IMR-90 (cell line): ENCODE data around the gene ACSM4. TPM values are rescaled to one million over a fixed set of nuclear protein-coding genes. Genes with fewer than 3 reads are reported as not detected.
"Not testable (repeated sequence)": the region's sequence is repeated elsewhere in the genome, so short reads cannot be mapped to it uniquely, and the experiment has no call there.

Experiments
- ATAC-seq: fragments of 200-7000 bp; cut with Tn5 transposase; 2 replicates; pipeline ENCODE4 v1.9.1; 2020; ENCODE audit warnings: low read depth, mild to moderate bottlenecking, moderate library complexity
- BruUV-seq: library from RNA; stranded (reverse); fragments of 400-500 nt; replicated peaks from 2 replicates; lab custom pipeline; 2021; lab: Mats Ljungman, UMichigan
- CTCF ChIA-PET: fragments of 300-600 bp; formaldehyde crosslinking; extraction: SDS; loops from one replicate; lab custom pipeline; 2021; ENCODE audit warnings: antibody characterized with exemption; lab: Yijun Ruan, JAX
- POLR2A ChIA-PET: fragments of 300-600 bp; sonication (Branson Sonifier 250); formaldehyde crosslinking; loops from one replicate; lab custom pipeline; 2022; ENCODE audit warnings: antibody characterized with exemption; ENCODE audit not compliant: unreplicated experiment; lab: Charles Lee
- DNase-seq: peaks from one replicate; pipeline ENCODE4 v3.0.0; 2013
- H2AFZ ChIP-seq: replicated peaks from 2 replicates; pipeline ENCODE3; 2013; ENCODE audit warnings: low read length, mild to moderate bottlenecking; ENCODE audit not compliant: poor library complexity
- H2AK5ac ChIP-seq: 2 replicates; pipeline ENCODE4 v1.6.1; 2013; ENCODE audit warnings: low read depth, low read length, inconsistent platforms
- H2AK9ac ChIP-seq: replicated peaks from 2 replicates; pipeline ENCODE3; 2013; ENCODE audit warnings: mild to moderate bottlenecking, low read depth, low read length, moderate library complexity; ENCODE audit not compliant: poor library complexity
- H2BK120ac ChIP-seq: 2 replicates; pipeline ENCODE4 v1.6.1; 2013; ENCODE audit warnings: low read depth, low read length, inconsistent platforms
- H2BK15ac ChIP-seq: 3 replicates; pipeline ENCODE4 v1.6.1; 2013; ENCODE audit warnings: low read depth, low read length, inconsistent platforms
- H2BK20ac ChIP-seq: 2 replicates; pipeline ENCODE4 v1.6.1; 2013; ENCODE audit warnings: low read depth, mild to moderate bottlenecking, inconsistent platforms, low read length, moderate library complexity
- H2BK5ac ChIP-seq: 2 replicates; pipeline ENCODE4 v1.6.1; 2013; ENCODE audit warnings: mild to moderate bottlenecking, low read depth, low read length, inconsistent platforms; ENCODE audit not compliant: poor library complexity, severe bottlenecking
- H3K14ac ChIP-seq: replicated peaks from 2 replicates; pipeline ENCODE4 v1.6.1; 2013; ENCODE audit warnings: low read depth, low read length, inconsistent platforms
- H3K18ac ChIP-seq: 2 replicates; pipeline ENCODE4 v1.6.1; 2013; ENCODE audit warnings: low read depth, low read length, control low read depth
- H3K23ac ChIP-seq: 2 replicates; pipeline ENCODE4 v1.6.1; 2013; ENCODE audit warnings: low read depth, low read length, inconsistent platforms
- H3K27ac ChIP-seq: 2 replicates; pipeline ENCODE4 v1.5.1; 2013; ENCODE audit warnings: mild to moderate bottlenecking, control low read depth, low read length; ENCODE audit not compliant: insufficient read depth
- H3K27me3 ChIP-seq: 2 replicates; pipeline ENCODE4 v1.6.1; 2013; ENCODE audit warnings: low read length; ENCODE audit not compliant: control insufficient read depth, insufficient read depth
- H3K36me3 ChIP-seq: 2 replicates; pipeline ENCODE4 v1.6.1; 2013; ENCODE audit warnings: low read length, mixed read lengths; ENCODE audit not compliant: control insufficient read depth, insufficient read depth
- H3K4ac ChIP-seq: 2 replicates; pipeline ENCODE4 v1.6.1; 2013; ENCODE audit warnings: low read depth, low read length, inconsistent platforms
- H3K4me1 ChIP-seq: 2 replicates; pipeline ENCODE4 v1.6.1; 2013; ENCODE audit warnings: low read length, mixed read lengths; ENCODE audit not compliant: control insufficient read depth, insufficient read depth
- H3K4me2 ChIP-seq: 2 replicates; pipeline ENCODE4 v1.6.1; 2013; ENCODE audit warnings: low read depth, mild to moderate bottlenecking, control low read depth, low read length, moderate library complexity
- H3K4me3 ChIP-seq: 2 replicates; pipeline ENCODE4 v1.5.1; 2013; ENCODE audit warnings: low read depth, mild to moderate bottlenecking, control low read depth, low read length, moderate library complexity; ENCODE audit not compliant: insufficient read depth
- H3K56ac ChIP-seq: 2 replicates; pipeline ENCODE4 v1.6.1; 2013; ENCODE audit warnings: low read length, inconsistent platforms; ENCODE audit not compliant: insufficient read depth; ENCODE audit errors: extremely low read depth
- H3K79me1 ChIP-seq, 2 experiments: 2 replicates each; pipeline ENCODE4 v1.6.1; 2013; ENCODE audit warnings: low read length in 2 of 2, inconsistent platforms in 1 of 2, low read depth in 1 of 2
- H3K9ac ChIP-seq: 2 replicates; pipeline ENCODE4 v1.6.1; 2013; ENCODE audit warnings: low read depth, low read length, control low read depth
- H3K9me1 ChIP-seq: 2 replicates; pipeline ENCODE4 v1.6.1; 2013; ENCODE audit warnings: low read length, inconsistent platforms; ENCODE audit not compliant: insufficient read depth
- H3K9me3 ChIP-seq: 2 replicates; pipeline ENCODE4 v1.6.1; 2013; ENCODE audit warnings: low read length; ENCODE audit not compliant: control insufficient read depth, insufficient read depth
- H4K20me1 ChIP-seq: 2 replicates; pipeline ENCODE4 v1.6.1; 2013; ENCODE audit warnings: low read length, inconsistent platforms; ENCODE audit not compliant: insufficient read depth
- H4K5ac ChIP-seq: 2 replicates; pipeline ENCODE4 v1.6.1; 2013; ENCODE audit warnings: mild to moderate bottlenecking, low read depth, low read length, control low read depth
- H4K8ac ChIP-seq, 2 experiments: 2 replicates each; pipeline ENCODE4 v1.6.1; 2013; ENCODE audit warnings: low read depth in 2 of 2, low read length in 2 of 2, control low read depth in 1 of 2, inconsistent platforms in 1 of 2
- H4K91ac ChIP-seq: 2 replicates; pipeline ENCODE4 v1.6.1; 2013; ENCODE audit warnings: low read depth, low read length, inconsistent platforms; ENCODE audit not compliant: insufficient read depth
- WGBS, 2 experiments: methylation state at CpG; one replicate each; pipeline versions ENCODE4 v1.1.5 to v1.1.7; 2013; ENCODE audit warnings: missing lambda C conversion rate in 2 of 2; ENCODE audit not compliant: insufficient read length in 1 of 2; ENCODE audit errors: extremely low coverage in 2 of 2; 5-methylcytosine and 5-hydroxymethylcytosine counted together
- dilution Hi-C: fragments of 300-500 bp; cut with HindIII; formaldehyde crosslinking; loops from one replicate; pipeline ENCODE4 v1.14.3; 2018; ENCODE audit warnings: low sequenced_read_pairs; ENCODE audit not compliant: unreplicated experiment
- in situ Hi-C: fragments of 300-500 bp; cut with MboI; formaldehyde crosslinking; loops from 3 replicates; pipeline ENCODE4 v1.14.3; 2019; ENCODE audit warnings: low sequenced_read_pairs, inconsistent platforms, mixed read lengths
- intact Hi-C: fragments of 100-400 bp; cut with micrococcal nuclease; formaldehyde crosslinking; loops from 2 replicates; pipeline ENCODE4 v1.10.0; 2022
- polyA plus RNA-seq, 3 experiments: library from polyadenylated mRNA; depleted of rRNA; stranded (reverse); fragments of >200 nt; gene quantifications; 2 replicates each; pipeline ENCODE4 v1.2.3, GENCODE V29; 2012; ENCODE audit warnings: low replicate concordance in 1 of 3
- total RNA-seq: library from RNA; depleted of rRNA; stranded (reverse); fragments of >200 nt; gene quantifications from 2 replicates; pipeline ENCODE4 v1.2.3, GENCODE V29; 2012

ACSM4 gene
- total and polyA plus RNA-seq, 2 of the 4 experiments (the other 2 are of a cell fraction): not detected

DNA sequence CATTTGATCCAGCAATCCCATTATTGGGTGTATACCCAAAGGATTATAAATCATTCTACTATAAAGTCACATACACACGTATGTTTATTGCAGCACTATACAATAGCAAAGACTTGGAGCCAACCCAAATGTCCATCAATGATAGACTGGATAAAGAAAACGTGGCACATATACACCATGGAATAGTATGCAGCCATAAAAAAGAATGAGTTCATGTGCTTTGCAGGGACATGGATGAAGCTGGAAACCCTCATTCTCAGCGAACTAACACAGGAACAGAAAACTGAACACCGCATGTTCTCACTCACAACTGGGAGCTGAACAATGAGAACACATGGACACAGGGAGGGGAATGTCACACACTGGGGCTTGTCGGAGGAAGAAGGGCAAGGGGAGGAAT, 33.9 kb downstream of the ACSM4 start:
- CTCF ChIA-PET, H3K4me2 ChIP-seq, in situ Hi-C loops, H3K27ac ChIP-seq, H3K4me1 ChIP-seq, BruUV-seq, H3K36me3 ChIP-seq, H2AK9ac ChIP-seq, intact Hi-C loops, H3K79me1 ChIP-seq, H2BK20ac ChIP-seq, H2BK120ac ChIP-seq, H4K91ac ChIP-seq, H4K20me1 ChIP-seq, H3K4me3 ChIP-seq, H2BK5ac ChIP-seq, H3K56ac ChIP-seq, H2BK15ac ChIP-seq, H3K23ac ChIP-seq, POLR2A ChIA-PET, H4K8ac ChIP-seq, dilution Hi-C loops, H3K9me3 ChIP-seq, H2AFZ ChIP-seq, H3K27me3 ChIP-seq, DNase-seq, H4K5ac ChIP-seq, ATAC-seq, H3K18ac ChIP-seq, H3K9ac ChIP-seq, H3K9me1 ChIP-seq, H3K14ac ChIP-seq, H3K4ac ChIP-seq, H2AK5ac ChIP-seq: not testable (repeated sequence)
- 40% methylated on average over 1 of the region's 5 CpGs; no CpG with 5 or more reads in 1 of the 2 experiments for WGBS, 2 experiments
